RWPE1 (cell line): ENCODE data around the gene DMC1.
A peak's percentile ranks its signal among the peaks of the same experiment; 100 is the strongest.

ENCODE experiments used
- CTCF ChIA-PET: fragments of 350-600 bp; sonication (Branson Sonifier 250); formaldehyde crosslinking; extraction: SDS; loops from one replicate; lab custom pipeline; 2021; lab: Yijun Ruan, JAX
- POLR2A ChIA-PET: fragments of 400-600 bp; formaldehyde crosslinking; extraction: SDS; loops from one replicate; lab custom pipeline; 2020; ENCODE audit warnings: antibody characterized with exemption; ENCODE audit not compliant: low non-redundant PET; lab: Yijun Ruan, JAX
- DNase-seq: peaks from one replicate; pipeline ENCODE4 v3.0.0; 2012; ENCODE audit warnings: low spot score
- H3K27ac ChIP-seq: fragments of 450-650 bp; 2 replicates; pipeline ENCODE4 v1.5.1; 2017
- TF ChIP-seq, protein P1 (sequence below): fragments of 450-650 bp; conservative IDR thresholded peaks from 2 replicates; pipeline ENCODE4 v1.5.1; 2017; ENCODE audit warnings: low read depth, mild to moderate bottlenecking

DMC1 gene

DNA sequence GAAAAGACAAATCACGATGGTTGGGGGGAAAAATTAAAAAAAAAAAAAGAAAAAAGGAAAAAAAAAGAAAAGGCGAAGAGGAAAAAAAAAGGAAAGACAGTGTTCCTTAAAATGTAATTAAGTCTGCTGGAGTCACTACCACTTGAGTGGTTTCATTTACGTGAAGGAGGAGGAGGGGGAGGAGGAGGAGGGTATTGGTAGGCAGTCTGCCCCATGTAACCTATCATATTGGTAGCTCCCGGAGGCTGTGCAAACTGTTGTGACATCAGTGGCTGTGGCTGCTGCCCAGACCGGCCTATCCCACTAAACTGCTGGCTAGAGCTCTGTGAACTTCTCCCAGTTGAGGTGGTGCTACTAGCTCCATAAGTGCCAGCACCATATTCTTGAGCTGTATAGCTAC lies 84.2 kb downstream of the DMC1 start:
- no peak for DNase-seq
- CTCF ChIA-PET = no interaction called here
- TF ChIP-seq, protein P1, sequence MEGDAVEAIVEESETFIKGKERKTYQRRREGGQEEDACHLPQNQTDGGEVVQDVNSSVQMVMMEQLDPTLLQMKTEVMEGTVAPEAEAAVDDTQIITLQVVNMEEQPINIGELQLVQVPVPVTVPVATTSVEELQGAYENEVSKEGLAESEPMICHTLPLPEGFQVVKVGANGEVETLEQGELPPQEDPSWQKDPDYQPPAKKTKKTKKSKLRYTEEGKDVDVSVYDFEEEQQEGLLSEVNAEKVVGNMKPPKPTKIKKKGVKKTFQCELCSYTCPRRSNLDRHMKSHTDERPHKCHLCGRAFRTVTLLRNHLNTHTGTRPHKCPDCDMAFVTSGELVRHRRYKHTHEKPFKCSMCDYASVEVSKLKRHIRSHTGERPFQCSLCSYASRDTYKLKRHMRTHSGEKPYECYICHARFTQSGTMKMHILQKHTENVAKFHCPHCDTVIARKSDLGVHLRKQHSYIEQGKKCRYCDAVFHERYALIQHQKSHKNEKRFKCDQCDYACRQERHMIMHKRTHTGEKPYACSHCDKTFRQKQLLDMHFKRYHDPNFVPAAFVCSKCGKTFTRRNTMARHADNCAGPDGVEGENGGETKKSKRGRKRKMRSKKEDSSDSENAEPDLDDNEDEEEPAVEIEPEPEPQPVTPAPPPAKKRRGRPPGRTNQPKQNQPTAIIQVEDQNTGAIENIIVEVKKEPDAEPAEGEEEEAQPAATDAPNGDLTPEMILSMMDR = no peak
- peak overlapping the region; percentile 23; the same call in 1 of the 2 replicates for H3K27ac ChIP-seq
- POLR2A ChIA-PET = no interaction called here

DNA sequence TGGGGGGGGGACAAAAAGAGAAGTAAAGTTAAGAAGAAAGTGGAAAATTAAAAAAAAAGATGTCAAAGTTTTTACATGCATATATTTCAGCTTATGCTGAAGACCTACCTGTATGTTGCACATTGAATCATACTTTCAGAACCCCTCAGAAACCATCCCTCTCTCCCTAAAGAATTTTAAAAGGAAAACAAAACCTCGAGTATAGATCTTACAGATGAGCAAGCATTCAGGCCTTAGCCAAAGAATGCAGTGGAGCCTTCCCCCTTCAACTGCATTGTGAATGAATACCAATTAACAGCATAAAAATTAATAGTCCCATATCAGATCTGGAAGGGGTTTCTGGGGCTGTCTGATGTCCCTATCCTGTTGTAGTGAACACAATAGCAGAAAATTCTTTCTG lies 85.7 kb downstream of the DMC1 start:
- TF ChIP-seq, protein P1 = no peak

DNA sequence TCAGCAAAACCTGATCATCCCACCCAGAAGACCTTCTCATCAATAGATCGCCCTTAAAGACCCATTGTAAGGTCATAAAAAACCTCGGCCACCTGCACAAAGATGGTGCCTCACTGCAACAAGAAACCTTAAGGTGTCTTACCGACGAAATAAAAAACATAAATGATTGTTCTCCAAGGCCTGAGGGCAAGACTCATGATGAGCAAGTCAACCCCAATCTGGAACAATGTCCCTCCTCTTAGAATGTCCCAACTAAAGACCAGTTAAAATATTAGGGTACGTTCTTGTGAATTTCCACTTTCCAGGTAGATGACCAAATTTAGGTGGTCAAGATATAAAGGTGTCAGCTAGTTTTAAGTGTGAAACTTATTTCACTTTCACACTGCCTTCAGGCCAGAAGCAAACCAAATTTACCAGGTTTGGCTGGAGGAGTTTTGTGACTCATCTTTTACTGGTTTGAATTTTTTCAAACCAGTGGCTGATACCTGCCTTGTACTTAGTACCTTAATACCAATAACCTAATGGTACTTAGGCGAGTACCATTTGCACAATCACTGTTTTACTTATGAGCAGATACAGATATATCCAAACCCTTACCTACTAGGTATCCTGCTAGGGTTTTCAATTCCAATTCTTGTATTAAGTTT lies 87.2 kb downstream of the DMC1 start:
- no peak overlapping the region for H3K27ac ChIP-seq
- TF ChIP-seq, protein P1 = no peak
- CTCF ChIA-PET = interaction anchor here (0.7 kb wide), 1 partner anchor 13 kb away, joined by 3 read pairs; no protein-coding TSS in a partner anchor
- POLR2A ChIA-PET = no interaction called here
- no peak for DNase-seq

More for the DNA sequence above, 85.7 kb downstream of the DMC1 start:
- DNase-seq = no peak
- ChIA-PET POLR2A (no interaction called here), CTCF (no interaction called here)
- H3K27ac ChIP-seq = no peak overlapping the region

DNA sequence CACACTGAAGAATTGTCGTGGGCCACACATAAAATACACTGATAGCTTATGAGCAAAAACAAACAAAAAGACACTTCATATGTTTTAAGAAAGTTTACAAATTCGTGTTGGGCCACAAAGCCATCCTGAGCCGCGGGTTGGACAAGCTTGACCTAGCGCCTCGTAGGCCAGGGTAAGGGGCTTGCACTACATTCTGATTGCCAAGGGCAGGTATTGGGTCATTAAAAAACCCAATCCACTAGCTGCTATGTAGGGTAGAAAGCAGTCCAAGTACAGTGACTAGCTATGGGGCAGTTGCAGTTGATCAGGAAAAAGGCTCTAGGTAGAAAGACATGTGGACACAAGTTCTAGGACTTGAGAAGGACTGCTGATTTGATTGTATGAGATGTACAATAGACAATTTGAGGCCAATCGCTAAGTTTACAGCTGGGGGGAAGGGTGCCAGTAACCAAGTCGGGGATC lies 88.1 kb downstream of the DMC1 start:
- no peak overlapping the region for H3K27ac ChIP-seq
- no peak for DNase-seq
- ChIA-PET CTCF (no interaction called here), POLR2A (no interaction called here)
- TF ChIP-seq, protein P1 = no peak

DNA sequence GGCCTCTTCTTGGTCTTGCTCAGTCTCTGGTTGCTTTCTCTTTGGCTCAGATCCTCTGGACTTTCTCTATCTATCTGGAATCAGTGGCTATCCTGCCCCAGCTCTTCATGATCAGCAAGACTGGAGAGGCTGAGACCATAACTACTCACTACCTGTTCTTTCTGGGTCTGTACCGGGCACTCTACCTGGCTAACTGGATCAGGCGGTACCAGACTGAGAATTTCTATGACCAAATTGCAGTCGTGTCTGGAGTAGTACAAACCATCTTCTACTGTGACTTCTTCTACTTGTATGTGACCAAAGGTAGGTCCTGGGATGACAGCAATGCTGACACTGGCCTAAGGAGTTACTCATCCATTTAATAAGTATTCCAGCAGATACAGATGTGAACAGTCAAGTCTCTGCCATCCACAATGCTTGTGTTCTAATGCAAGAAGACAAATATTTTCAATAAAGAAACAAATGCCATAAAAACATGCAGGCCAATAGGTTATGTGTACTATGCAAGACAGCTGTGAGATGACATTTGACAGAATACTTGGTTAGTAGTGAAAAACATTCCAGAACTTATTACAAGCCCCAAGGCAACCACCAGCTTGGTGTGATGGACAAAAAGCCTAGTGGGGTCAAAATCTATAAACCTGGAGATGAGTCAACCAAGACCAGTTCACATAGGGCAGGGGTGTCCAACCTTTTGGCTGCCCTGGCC lies 88.7 kb downstream of the DMC1 start:
- TF ChIP-seq, protein P1 = no peak
- no peak overlapping the region for H3K27ac ChIP-seq
- ChIA-PET CTCF (no interaction called here), POLR2A (no interaction called here)
- no peak for DNase-seq

DNA sequence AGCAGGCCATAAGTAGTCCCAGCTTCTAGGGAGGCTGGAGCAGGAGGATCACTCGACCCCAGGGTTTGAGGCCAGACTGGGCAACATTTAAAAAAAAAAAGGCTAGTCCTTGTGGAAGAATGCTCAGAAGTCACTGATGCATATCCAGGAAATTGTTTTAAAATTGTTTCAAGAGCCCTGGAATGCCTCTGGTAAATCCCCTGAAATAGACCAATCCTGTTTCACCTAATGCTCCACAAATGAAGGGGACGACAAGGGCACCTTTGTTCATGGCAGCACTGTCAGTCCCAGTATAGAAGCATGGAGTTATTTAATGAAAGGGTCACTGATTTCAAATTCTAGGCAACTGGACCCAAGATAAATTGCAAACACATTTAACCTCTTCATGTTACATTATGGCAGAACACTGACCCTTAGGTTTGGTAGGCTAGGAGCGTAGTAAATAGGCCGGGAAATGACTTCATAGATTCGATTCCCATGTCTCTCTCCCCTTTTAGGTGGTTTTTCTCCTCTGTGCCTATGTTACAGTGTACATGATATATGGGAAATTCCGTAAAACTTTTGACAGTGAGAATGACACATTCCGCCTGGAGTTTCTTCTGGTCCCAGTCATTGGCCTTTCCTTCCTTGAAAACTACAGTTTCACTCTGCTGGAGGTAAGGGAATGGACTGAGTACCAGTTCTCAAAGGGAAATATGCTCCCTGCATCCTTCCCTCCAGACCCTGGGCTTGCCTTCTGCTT lies 90.7 kb downstream of the DMC1 start:
- TF ChIP-seq, protein P1 = no peak
- ChIA-PET CTCF (interaction anchor here (0.6 kb wide), 1 partner anchor 95 kb away, joined by 3 read pairs; no protein-coding TSS in a partner anchor), POLR2A (no interaction called here)
- DNase-seq = no peak
- H3K27ac ChIP-seq = no peak overlapping the region
